Cardiac muscle cell (in vitro differentiated cells and primary cell): Measurements from ENCODE around the gene TCF12. TPM values are rescaled to one million over a fixed set of nuclear protein-coding genes. Genes with fewer than 3 reads are reported as not detected.

ENCODE experiments used
- DNase-seq, 2 donors: peaks; one replicate each; pipeline versions ENCODE4 v3.0.0 to v3.0.0-alpha.2; 2010 to 2017; ENCODE audit warnings: low read depth in 1 of 2, low spot score in 1 of 2
- H3K27ac ChIP-seq: fragments of 200-600 bp; sonication (generic); 2 replicates; pipeline ENCODE4 v1.5.1; 2016
- H3K27me3 ChIP-seq: fragments of 200-600 bp; sonication (generic); 2 replicates; pipeline ENCODE4 v1.6.0; 2016; ENCODE audit warnings: control low read depth
- H3K36me3 ChIP-seq: fragments of 200-600 bp; sonication (generic); 2 replicates; pipeline ENCODE4 v1.5.1; 2016; ENCODE audit warnings: control low read depth
- H3K4me1 ChIP-seq: fragments of 200-600 bp; sonication (generic); 2 replicates; pipeline ENCODE4 v1.8.1; 2017; ENCODE audit warnings: low read depth, mild to moderate bottlenecking, mixed run types
- H3K4me3 ChIP-seq: fragments of 200-600 bp; sonication (generic); 2 replicates; pipeline ENCODE4 v1.5.1; 2016; ENCODE audit warnings: mild to moderate bottlenecking
- H3K9me3 ChIP-seq: fragments of 200-600 bp; sonication (generic); 2 replicates; pipeline ENCODE4 v1.5.1; 2017; ENCODE audit warnings: low read depth, mild to moderate bottlenecking, control low read depth
- CTCF ChIP-seq: IDR thresholded peaks from 2 replicates; pipeline ENCODE4 v1.5.1; 2012; ENCODE audit warnings: low read depth, mild to moderate bottlenecking, low read length
- polyA plus RNA-seq: library from polyadenylated mRNA; unstranded; fragments of >200 nt; fragmentation: Nextera tagmentation; extraction: Ambion mirVana; gene quantifications from 2 replicates; pipeline ENCODE4 v1.2.1, GENCODE V29; 2016
- total RNA-seq: library from RNA; depleted of rRNA; stranded (reverse); fragments of >200 nt; gene quantifications from 2 replicates; pipeline ENCODE4 v1.2.3, GENCODE V29; 2016

TCF12 gene
- total and polyA plus RNA-seq, 2 experiments from 2014 or later = 42.6 to 137 TPM

GRCh38 chr15:57234156-57234555 is 315.7 kb downstream of the TCF12 start:
- Histone ChIP-seq H3K27ac (no peak overlapping the region), H3K4me1 (no peaks in the 10 kb centered on the region), H3K36me3 (peaks cover 34% of the 10 kb centered on the region)

GRCh38 chr15:57235186-57235585 is 316.7 kb downstream of the TCF12 start:
- Histone ChIP-seq H3K9me3 (no peaks in the 10 kb centered on the region), H3K36me3 (peaks cover 34% of the 10 kb centered on the region), H3K4me1 (no peaks in the 10 kb centered on the region), H3K27ac (no peak overlapping the region), H3K27me3 (no peaks in the 10 kb centered on the region), H3K4me3 (no peak overlapping the region)
- DNase-seq = no peak
- no peak for TF ChIP-seq CTCF

More at GRCh38 chr15:57234156-57234555, 315.7 kb downstream of the TCF12 start:
- DNase-seq = no peak
- no peak for TF ChIP-seq CTCF
- no peak overlapping the region for H3K4me3 ChIP-seq
- no peaks in the 10 kb centered on the region for H3K9me3 ChIP-seq
- no peaks in the 10 kb centered on the region for H3K27me3 ChIP-seq

DNA sequence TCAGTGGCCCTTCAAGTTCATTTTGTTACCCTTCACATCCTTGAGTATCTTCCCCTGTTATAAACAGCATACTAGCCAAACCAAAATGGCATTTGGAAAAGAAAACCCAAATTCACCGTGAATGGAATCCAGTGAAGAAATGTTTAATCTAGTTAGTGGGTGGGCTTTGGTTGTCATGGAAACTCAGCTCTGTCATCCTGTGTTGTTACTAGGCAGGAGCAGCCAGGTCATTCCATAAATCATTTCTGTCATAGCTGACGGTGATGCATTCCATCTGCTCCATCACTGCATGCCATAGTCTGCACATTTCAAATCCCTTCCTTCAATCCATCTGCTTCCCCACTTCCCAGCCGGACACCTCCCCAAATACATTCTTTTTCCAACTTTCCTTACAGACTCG is 317.4 kb downstream of the TCF12 start:
- H3K4me3 ChIP-seq = no peak overlapping the region
- no peak for TF ChIP-seq CTCF
- H3K27ac ChIP-seq = no peak overlapping the region
- peak; percentile 26 to 81 for DNase-seq
- H3K36me3 ChIP-seq = peaks cover 34% of the 10 kb centered on the region
- no peaks in the 10 kb centered on the region for H3K4me1 ChIP-seq
- no peaks in the 10 kb centered on the region for H3K27me3 ChIP-seq
- H3K9me3 ChIP-seq = no peaks in the 10 kb centered on the region

DNA sequence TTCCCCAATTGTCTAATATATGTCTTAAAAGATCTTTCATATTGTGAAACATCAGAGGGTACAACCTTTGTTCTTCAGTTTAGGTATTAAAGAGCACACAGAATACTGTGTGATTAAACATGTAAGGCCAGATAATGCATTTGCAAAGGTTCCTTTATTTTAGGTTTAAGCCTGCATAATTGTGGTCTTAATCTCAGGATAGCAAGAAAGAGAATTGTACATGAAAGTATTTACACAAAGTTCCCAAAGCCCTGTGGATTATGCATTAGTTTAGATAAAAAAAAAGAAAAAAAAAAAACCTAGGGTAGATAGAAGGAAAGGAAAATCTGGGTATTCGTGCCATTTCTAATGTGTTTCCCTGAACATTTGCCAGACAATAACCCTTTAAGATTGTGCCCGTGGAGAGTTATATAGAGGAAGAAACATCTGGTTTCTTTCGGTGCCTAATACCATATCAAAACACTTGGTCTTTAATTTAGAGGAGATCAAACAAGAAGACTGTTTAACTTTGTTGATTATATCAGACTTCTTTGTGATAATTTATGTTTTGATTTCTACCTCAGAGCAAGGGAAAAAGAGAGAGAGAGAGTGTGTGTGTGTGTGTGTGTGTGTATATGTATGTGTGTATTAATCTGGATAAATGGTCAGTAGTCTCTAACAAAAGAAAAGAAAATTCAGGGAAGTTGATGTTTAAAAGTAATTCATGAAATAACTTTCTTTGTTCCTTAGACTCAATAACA is 318.3 kb downstream of the TCF12 start:
- H3K4me3 ChIP-seq = no peak overlapping the region
- peaks cover 32% of the 10 kb centered on the region for H3K36me3 ChIP-seq
- no peaks in the 10 kb centered on the region for H3K9me3 ChIP-seq
- no peak for TF ChIP-seq CTCF
- H3K27ac ChIP-seq = no peak overlapping the region
- no peaks in the 10 kb centered on the region for H3K27me3 ChIP-seq
- no peaks in the 10 kb centered on the region for H3K4me1 ChIP-seq
- no peak for DNase-seq

- no peak overlapping the region for H3K4me3 ChIP-seq
- no peaks in the 10 kb centered on the region for H3K4me1 ChIP-seq
- no peak overlapping the region for H3K27ac ChIP-seq
- no peak for DNase-seq
- H3K9me3 ChIP-seq = no peaks in the 10 kb centered on the region
- TF ChIP-seq CTCF = no peak
- H3K36me3 ChIP-seq = peaks cover 32% of the 10 kb centered on the region
- no peaks in the 10 kb centered on the region for H3K27me3 ChIP-seq
Measured at GRCh38 chr15:57237301-57237642, 318.8 kb downstream of the TCF12 start.
